H9 (cell line): Measurements from ENCODE around the gene FAM204A. TPM values are rescaled to one million over a fixed set of nuclear protein-coding genes. Genes with fewer than 3 reads are reported as not detected.
A peak's percentile ranks its signal among the peaks of the same experiment; 100 is the strongest.

Experiments used
- DNase-seq: peaks from one replicate; pipeline ENCODE4 v3.0.0-alpha.2; 2017
- H2AFZ ChIP-seq: one replicate; pipeline ENCODE4 v1.6.1; 2013; ENCODE audit warnings: mild to moderate bottlenecking, low read length, control low read depth, moderate library complexity
- H2AK5ac ChIP-seq: 2 replicates; pipeline ENCODE4 v1.6.1; 2013; ENCODE audit warnings: low read length, control low read depth, mixed read lengths; ENCODE audit not compliant: insufficient read length
- H2BK120ac ChIP-seq: one replicate; pipeline ENCODE4 v1.6.1; 2013; ENCODE audit warnings: low read depth, mild to moderate bottlenecking, low read length, control low read depth, inconsistent platforms; ENCODE audit not compliant: poor library complexity, severe bottlenecking
- H2BK12ac ChIP-seq: 2 replicates; pipeline ENCODE4 v1.6.1; 2013; ENCODE audit warnings: low read length, control low read depth, mixed read lengths, low read depth; ENCODE audit not compliant: insufficient read length
- H2BK15ac ChIP-seq: 2 replicates; pipeline ENCODE4 v1.6.1; 2013; ENCODE audit warnings: low read depth, low read length, control low read depth
- H2BK20ac ChIP-seq: one replicate; pipeline ENCODE4 v1.6.1; 2013; ENCODE audit warnings: low read depth, mild to moderate bottlenecking, low read length, control low read depth, inconsistent platforms; ENCODE audit not compliant: poor library complexity, severe bottlenecking
- H2BK5ac ChIP-seq: 2 replicates; pipeline ENCODE4 v1.6.1; 2013; ENCODE audit warnings: low read length, control low read depth, mixed read lengths; ENCODE audit not compliant: insufficient read length
- H3K14ac ChIP-seq: 2 replicates; pipeline ENCODE4 v1.6.1; 2013; ENCODE audit warnings: low read length, control low read depth; ENCODE audit not compliant: insufficient read depth
- H3K18ac ChIP-seq: 2 replicates; pipeline ENCODE4 v1.6.1; 2013; ENCODE audit warnings: low read depth, mild to moderate bottlenecking, mixed read lengths, low read length, control low read depth; ENCODE audit not compliant: insufficient read length
- H3K23ac ChIP-seq: 2 replicates; pipeline ENCODE4 v1.6.1; 2013; ENCODE audit warnings: low read length, control low read depth, mixed read lengths, low read depth; ENCODE audit not compliant: insufficient read length
- H3K23me2 ChIP-seq: 2 replicates; pipeline ENCODE4 v1.6.1; 2013; ENCODE audit warnings: low read depth, mild to moderate bottlenecking, mixed read lengths, low read length, control low read depth; ENCODE audit not compliant: insufficient read length, poor library complexity, severe bottlenecking
- H3K27ac ChIP-seq: 2 replicates; pipeline ENCODE4 v1.5.1; 2013; ENCODE audit warnings: low read length, control low read depth, mixed read lengths, low read depth; ENCODE audit not compliant: insufficient read length
- H3K27me3 ChIP-seq: 2 replicates; pipeline ENCODE4 v1.6.1; 2013; ENCODE audit warnings: low read length, control low read depth, inconsistent platforms; ENCODE audit not compliant: insufficient read depth
- H3K4ac ChIP-seq: 2 replicates; pipeline ENCODE4 v1.6.1; 2013; ENCODE audit warnings: low read depth, mild to moderate bottlenecking, control low read depth, inconsistent platforms, low read length, moderate library complexity
- H3K4me1 ChIP-seq: 2 replicates; pipeline ENCODE4 v1.6.1; 2013; ENCODE audit warnings: low read length, control low read depth, inconsistent platforms; ENCODE audit not compliant: insufficient read depth
- H3K4me2 ChIP-seq: 2 replicates; pipeline ENCODE4 v1.6.1; 2013; ENCODE audit warnings: low read length, control low read depth, mixed read lengths; ENCODE audit not compliant: insufficient read length, insufficient read depth
- H3K56ac ChIP-seq: 2 replicates; pipeline ENCODE4 v1.6.1; 2013; ENCODE audit warnings: low read depth, mild to moderate bottlenecking, mixed read lengths, low read length, control low read depth; ENCODE audit not compliant: insufficient read length
- H3K79me1 ChIP-seq: 2 replicates; pipeline ENCODE4 v1.6.1; 2013; ENCODE audit warnings: low read depth, mild to moderate bottlenecking, moderate library complexity, low read length, control low read depth, inconsistent platforms; ENCODE audit not compliant: insufficient read depth, poor library complexity, severe bottlenecking
- H3K79me2 ChIP-seq: 2 replicates; pipeline ENCODE4 v1.6.1; 2013; ENCODE audit warnings: low read length, control low read depth, inconsistent platforms; ENCODE audit not compliant: insufficient read depth
- H3K9ac ChIP-seq: 2 replicates; pipeline ENCODE4 v1.6.1; 2013; ENCODE audit warnings: low read length, control low read depth, mixed read lengths; ENCODE audit not compliant: insufficient read length; ENCODE audit errors: extremely low read depth
- H3K9me3 ChIP-seq: one replicate; pipeline ENCODE4 v1.6.1; 2013; ENCODE audit warnings: low read depth, low read length, inconsistent platforms; ENCODE audit not compliant: control insufficient read depth
- H3T11ph ChIP-seq: one replicate; pipeline ENCODE4 v1.6.1; 2013; ENCODE audit warnings: mild to moderate bottlenecking, low read length, control low read depth, inconsistent platforms
- H4K20me1 ChIP-seq: one replicate; pipeline ENCODE4 v1.6.1; 2013; ENCODE audit not compliant: control insufficient read depth, insufficient read length, insufficient read depth
- H4K5ac ChIP-seq: 2 replicates; pipeline ENCODE4 v1.6.1; 2013; ENCODE audit warnings: low read depth, mild to moderate bottlenecking, mixed read lengths, low read length, control low read depth; ENCODE audit not compliant: insufficient read length
- H4K8ac ChIP-seq: replicated peaks from 2 replicates; pipeline ENCODE4 v1.6.1; 2013; ENCODE audit warnings: low read length, control low read depth, mixed read lengths, low read depth; ENCODE audit not compliant: insufficient read length
- H4K91ac ChIP-seq: 2 replicates; pipeline ENCODE4 v1.6.1; 2013; ENCODE audit warnings: low read depth, mild to moderate bottlenecking, moderate library complexity, mixed read lengths, low read length, control low read depth; ENCODE audit not compliant: insufficient read length
- H3K27ac Mint-ChIP-seq, 3 experiments: 2 replicates in 2 of 3; 3 replicates in 1 of 3; pipeline ENCODE4 v1.8.0; 2020 to 2021; ENCODE audit warnings: mixed read lengths in 3 of 3, mild to moderate bottlenecking in 1 of 3, moderate library complexity in 1 of 3
- H3K27me3 Mint-ChIP-seq: 2 replicates; pipeline ENCODE4 v1.8.0; 2021; ENCODE audit warnings: low read depth, mild to moderate bottlenecking, moderate library complexity, mixed read lengths
- H3K36me3 Mint-ChIP-seq, 3 experiments: 2 replicates in 2 of 3; 3 replicates in 1 of 3; pipeline ENCODE4 v1.8.0; 2020 to 2021; ENCODE audit warnings: low read depth in 3 of 3, mixed read lengths in 3 of 3; ENCODE audit not compliant: insufficient read depth in 1 of 3
- H3K4me1 Mint-ChIP-seq, 2 experiments: 2 replicates each; pipeline ENCODE4 v1.8.0; 2020; ENCODE audit warnings: mixed read lengths in 2 of 2
- H3K4me3 Mint-ChIP-seq, 2 experiments: 2 replicates in 1 of 2; 3 replicates in 1 of 2; pipeline ENCODE4 v1.8.0; 2020 to 2021; ENCODE audit warnings: mild to moderate bottlenecking in 2 of 2, mixed read lengths in 2 of 2, moderate library complexity in 1 of 2
- H3K9me3 Mint-ChIP-seq, 2 experiments: 2 replicates in 1 of 2; 3 replicates in 1 of 2; pipeline ENCODE4 v1.8.0; 2020; ENCODE audit warnings: mild to moderate bottlenecking in 2 of 2, mixed read lengths in 2 of 2, moderate library complexity in 1 of 2
- whole genome bisulfite sequencing: extraction: QIAGEN DNeasy Blood & Tissue Kit; methylation state at CpG from one replicate; pipeline ENCODE4 v1.1.7; 2013; ENCODE audit warnings: missing lambda C conversion rate, low lambda C conversion rate, mixed read lengths; ENCODE audit not compliant: insufficient read length; ENCODE audit errors: extremely low coverage; 5-methylcytosine and 5-hydroxymethylcytosine counted together
- total RNA-seq: library from RNA; stranded (reverse); gene quantifications from 2 replicates; pipeline ENCODE4 v1.2.1, GENCODE V29; 2021
- TF ChIP-seq, protein P1 (sequence below): fragments of 200-600 bp; sonication (generic); conservative IDR thresholded peaks from 3 replicates; pipeline ENCODE4 v1.8.0; 2021; ENCODE audit warnings: antibody characterized with exemption, mild to moderate bottlenecking

FAM204A gene
- total RNA-seq, 1 experiment from 2014 or later = 42.5 TPM

- Histone ChIP-seq H2AFZ (no peak overlapping the region), H3K23ac (no peak overlapping the region), H3K27ac (no peak overlapping the region), H3K4me2 (no peak overlapping the region), H2BK5ac (no peak overlapping the region), H2BK20ac (no peak overlapping the region), H3K27me3 (no peaks in the 10 kb centered on the region), H3K18ac (peak overlapping the region; percentile 45), H2BK120ac (no peak overlapping the region), H3K56ac (no peak overlapping the region), H4K20me1 (no peaks in the 10 kb centered on the region), H2BK15ac (no peak overlapping the region), H4K5ac (no peak overlapping the region), H3K4me1 (no peaks in the 10 kb centered on the region), H3T11ph (no peak overlapping the region), H3K14ac (no peak overlapping the region; the same call in 1 of the 2 replicates), H2AK5ac (no peak overlapping the region), H3K4ac (no peak overlapping the region), H4K8ac (peak overlapping the region; percentile 4), H3K79me1 (no peaks in the 10 kb centered on the region), H3K23me2 (no peaks in the 10 kb centered on the region), H4K91ac (no peak overlapping the region), H3K9ac (no peak overlapping the region), H3K79me2 (no peaks in the 10 kb centered on the region), H3K9me3 (no peaks in the 10 kb centered on the region), H2BK12ac (no peak overlapping the region)
- WGBS = no CpG with 5 or more reads among the region's 1 CpG
- no peak for DNase-seq
- Mint-ChIP-seq H3K4me1 (peaks cover 7 to 9% of the 10 kb centered on the region in 2 experiments; a peak in 3 of 4 replicates), H3K27ac (no peak overlapping the region; a peak in 1 of 7 replicates), H3K9me3 (peaks cover 0 to 6% of the 10 kb centered on the region in 2 experiments; a peak in 3 of 5 replicates), H3K27me3 (peaks cover 7% of the 10 kb centered on the region), H3K36me3 (peaks cover 0 to 3% (median 0%) of the 10 kb centered on the region in 3 experiments; a peak in 2 of 7 replicates), H3K4me3 (no peak overlapping the region)
- TF ChIP-seq, protein P1, sequence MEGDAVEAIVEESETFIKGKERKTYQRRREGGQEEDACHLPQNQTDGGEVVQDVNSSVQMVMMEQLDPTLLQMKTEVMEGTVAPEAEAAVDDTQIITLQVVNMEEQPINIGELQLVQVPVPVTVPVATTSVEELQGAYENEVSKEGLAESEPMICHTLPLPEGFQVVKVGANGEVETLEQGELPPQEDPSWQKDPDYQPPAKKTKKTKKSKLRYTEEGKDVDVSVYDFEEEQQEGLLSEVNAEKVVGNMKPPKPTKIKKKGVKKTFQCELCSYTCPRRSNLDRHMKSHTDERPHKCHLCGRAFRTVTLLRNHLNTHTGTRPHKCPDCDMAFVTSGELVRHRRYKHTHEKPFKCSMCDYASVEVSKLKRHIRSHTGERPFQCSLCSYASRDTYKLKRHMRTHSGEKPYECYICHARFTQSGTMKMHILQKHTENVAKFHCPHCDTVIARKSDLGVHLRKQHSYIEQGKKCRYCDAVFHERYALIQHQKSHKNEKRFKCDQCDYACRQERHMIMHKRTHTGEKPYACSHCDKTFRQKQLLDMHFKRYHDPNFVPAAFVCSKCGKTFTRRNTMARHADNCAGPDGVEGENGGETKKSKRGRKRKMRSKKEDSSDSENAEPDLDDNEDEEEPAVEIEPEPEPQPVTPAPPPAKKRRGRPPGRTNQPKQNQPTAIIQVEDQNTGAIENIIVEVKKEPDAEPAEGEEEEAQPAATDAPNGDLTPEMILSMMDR = no peak
Observed at GRCh38 chr10:118282670-118283069, 59.5 kb downstream of the FAM204A start.
